PC-3 (cell line): Measurements from ENCODE around the gene COX5A. TPM values are rescaled to one million over a fixed set of nuclear protein-coding genes. Genes with fewer than 3 reads are reported as not detected.

Experiments
- ATAC-seq: fragments of 200-7000 bp; cut with Tn5 transposase; 2 replicates; pipeline ENCODE4 v1.9.1; 2020; ENCODE audit warnings: mild to moderate bottlenecking, moderate library complexity
- BruUV-seq: library from RNA; stranded (reverse); fragments of 400-500 nt; replicated peaks from 2 replicates; lab custom pipeline; 2021; lab: Mats Ljungman, UMichigan
- CTCF ChIA-PET: fragments of 300-600 bp; sonication (Branson Sonifier 250); formaldehyde crosslinking; loops from one replicate; lab custom pipeline; 2022; ENCODE audit warnings: antibody characterized with exemption; lab: Charles Lee
- POLR2A ChIA-PET: fragments of 300-600 bp; sonication (Branson Sonifier 250); formaldehyde crosslinking; loops from one replicate; lab custom pipeline; 2022; ENCODE audit warnings: antibody characterized with exemption; ENCODE audit not compliant: unreplicated experiment; lab: Charles Lee
- DNase-seq: peaks from one replicate; pipeline ENCODE4 v3.0.0-alpha.2; 2015
- H2AFZ ChIP-seq: fragments of 300-600 bp; sonication (generic); 2 replicates; pipeline ENCODE4 v1.6.0; 2016; ENCODE audit warnings: antibody characterized with exemption, low read length
- H3F3A ChIP-seq: fragments of 300-600 bp; sonication (generic); one replicate; pipeline ENCODE4 v1.6.0; 2017; ENCODE audit warnings: antibody characterized with exemption, low read length, control low read depth, mild to moderate bottlenecking; ENCODE audit not compliant: unreplicated experiment
- H3K27ac ChIP-seq: fragments of 300-600 bp; sonication (generic); 2 replicates; pipeline ENCODE4 v1.5.1; 2016; ENCODE audit warnings: mild to moderate bottlenecking, low read length
- H3K27me3 ChIP-seq: fragments of 300-600 bp; sonication (generic); 2 replicates; pipeline ENCODE4 v1.6.1; 2016; ENCODE audit warnings: low read length, mixed read lengths
- H3K36me3 ChIP-seq: fragments of 300-600 bp; sonication (generic); 2 replicates; pipeline ENCODE4 v1.6.1; 2016; ENCODE audit warnings: low read depth, mixed run types, low read length, mixed read lengths
- H3K4me1 ChIP-seq: fragments of 300-600 bp; sonication (generic); 2 replicates; pipeline ENCODE4 v1.5.1; 2016; ENCODE audit warnings: low read length; ENCODE audit not compliant: insufficient read depth
- H3K4me2 ChIP-seq: fragments of 300-600 bp; sonication (generic); 2 replicates; pipeline ENCODE4 v1.6.0; 2016; ENCODE audit warnings: low read length
- H3K4me3 ChIP-seq: fragments of 300-600 bp; sonication (generic); 2 replicates; pipeline ENCODE4 v1.5.1; 2016; ENCODE audit warnings: mild to moderate bottlenecking, low read length, mixed read lengths
- H3K79me2 ChIP-seq: fragments of 300-600 bp; sonication (generic); 2 replicates; pipeline ENCODE4 v1.6.1; 2017; ENCODE audit warnings: low read length, mixed read lengths
- H3K9ac ChIP-seq: fragments of 300-600 bp; sonication (generic); 2 replicates; pipeline ENCODE4 v1.6.0; 2016; ENCODE audit warnings: mild to moderate bottlenecking, low read length
- H3K9me2 ChIP-seq: fragments of 300-600 bp; sonication (generic); replicated peaks from 2 replicates; pipeline ENCODE4 v1.6.1; 2016; ENCODE audit warnings: mixed run types, low read length, mixed read lengths
- H3K9me3 ChIP-seq: fragments of 300-600 bp; sonication (generic); 2 replicates; pipeline ENCODE4 v1.6.1; 2016; ENCODE audit warnings: low read length, mixed read lengths
- H4K20me1 ChIP-seq: fragments of 300-600 bp; sonication (generic); 2 replicates; pipeline ENCODE4 v1.6.1; 2016; ENCODE audit warnings: low read length, mixed read lengths
- EZH2 ChIP-seq: fragments of 300-600 bp; sonication (generic); IDR thresholded peaks from one replicate; pipeline ENCODE4 v1.6.1; 2017; ENCODE audit warnings: antibody characterized with exemption, mild to moderate bottlenecking, low read length; ENCODE audit not compliant: unreplicated experiment
- EZH2phosphoT487 ChIP-seq: fragments of 300-600 bp; sonication (generic); IDR thresholded peaks from 2 replicates; pipeline ENCODE4 v1.6.1; 2018; ENCODE audit warnings: mild to moderate bottlenecking, antibody characterized with exemption, low read length, borderline replicate concordance
- intact Hi-C: fragments of 100-400 bp; cut with micrococcal nuclease; formaldehyde crosslinking; loops from 2 replicates; pipeline ENCODE4 v1.9.0; 2023
- total RNA-seq: library from RNA; depleted of rRNA; stranded (reverse); fragments of >200 nt; gene quantifications from 2 replicates; pipeline ENCODE4 v1.2.3, GENCODE V29; 2014
- TF ChIP-seq, protein P1 (sequence below): fragments of 300-600 bp; sonication (generic); conservative IDR thresholded peaks from 2 replicates; pipeline ENCODE4 v1.5.1; 2017; ENCODE audit warnings: antibody characterized with exemption, low read depth, mild to moderate bottlenecking, low read length

COX5A gene
- total RNA-seq, 1 experiment from 2014 or later: 145 TPM

DNA sequence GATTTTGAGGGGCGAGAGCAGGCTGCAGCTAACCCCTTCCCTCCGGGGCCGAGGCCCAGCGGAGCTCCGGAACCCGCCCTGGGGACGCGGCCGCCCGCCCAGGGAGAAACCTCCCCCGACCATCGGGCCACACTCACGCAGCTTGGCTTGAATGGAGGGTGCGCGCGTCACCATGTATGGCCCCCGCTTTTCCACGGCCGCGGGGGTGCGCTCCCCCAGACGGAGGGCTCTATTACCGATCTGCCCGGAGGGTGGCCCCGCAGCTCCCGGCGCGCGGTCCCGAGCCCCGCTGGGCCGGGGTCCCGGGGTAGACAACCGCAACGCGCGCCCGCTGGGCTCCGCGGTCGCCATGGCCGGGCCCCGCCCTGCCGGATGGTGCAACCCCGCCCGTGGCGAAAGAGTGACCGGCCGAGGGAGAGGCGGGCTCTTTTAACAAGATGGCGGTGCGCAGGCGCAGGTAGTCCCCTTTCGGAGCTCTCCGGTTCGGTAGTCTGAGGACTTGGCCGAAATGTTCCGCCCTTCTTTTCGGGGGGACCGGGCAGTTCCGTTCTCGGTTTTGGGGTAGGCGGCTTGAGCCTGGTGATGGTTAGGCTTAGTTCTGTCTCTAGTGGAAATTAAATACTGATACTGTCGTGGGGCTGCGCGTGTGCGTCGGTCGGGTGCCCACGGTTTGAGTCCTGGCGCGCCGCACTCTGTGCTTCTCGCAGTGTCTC is 31.3 kb downstream of the COX5A start, which contains the start of gene FAM219B:
Gene FAM219B (minus strand): TSS at position 402 of the 713 bp plus-strand sequence. CDS start 51 bp downstream, at position 351.
- ChIA-PET POLR2A (interaction anchor here (0.6 kb wide), 2 partner anchors 27 to 29 kb away, joined by 3 read pairs; no protein-coding TSS in a partner anchor), CTCF (interaction anchor here (0.6 kb wide), 1 partner anchor 222 kb away, joined by 3 read pairs; no protein-coding TSS in a partner anchor)
- Histone ChIP-seq H4K20me1 (no peaks in the 10 kb centered on the region), H3K4me1 (peaks cover 23% of the 10 kb centered on the region), H3K9me3 (no peaks in the 10 kb centered on the region), H3K9ac (peak within 1 kb of the TSS; percentile 90), H3K79me2 (peaks cover 21% of the 10 kb centered on the region), H3K36me3 (peaks cover 4% of the 10 kb centered on the region; the same call in 1 of the 2 replicates), H3F3A (peaks cover 4% of the 10 kb centered on the region), H3K4me2 (peak within 1 kb of the TSS; percentile 86), H3K4me3 (peak within 1 kb of the TSS; percentile 92), H2AFZ (peak within 1 kb of the TSS; percentile 100), H3K27me3 (no peaks in the 10 kb centered on the region), H3K9me2 (no peaks in the 10 kb centered on the region), H3K27ac (peak within 1 kb of the TSS; percentile 58)
- intact Hi-C loops: loop anchor here (10.0 kb wide), 1 partner anchor 62 kb away; the partner anchor contains the start of gene ULK3
- DNase-seq (peak; percentile 83), ATAC-seq (peak; percentile 86)
- TF ChIP-seq, protein P1, sequence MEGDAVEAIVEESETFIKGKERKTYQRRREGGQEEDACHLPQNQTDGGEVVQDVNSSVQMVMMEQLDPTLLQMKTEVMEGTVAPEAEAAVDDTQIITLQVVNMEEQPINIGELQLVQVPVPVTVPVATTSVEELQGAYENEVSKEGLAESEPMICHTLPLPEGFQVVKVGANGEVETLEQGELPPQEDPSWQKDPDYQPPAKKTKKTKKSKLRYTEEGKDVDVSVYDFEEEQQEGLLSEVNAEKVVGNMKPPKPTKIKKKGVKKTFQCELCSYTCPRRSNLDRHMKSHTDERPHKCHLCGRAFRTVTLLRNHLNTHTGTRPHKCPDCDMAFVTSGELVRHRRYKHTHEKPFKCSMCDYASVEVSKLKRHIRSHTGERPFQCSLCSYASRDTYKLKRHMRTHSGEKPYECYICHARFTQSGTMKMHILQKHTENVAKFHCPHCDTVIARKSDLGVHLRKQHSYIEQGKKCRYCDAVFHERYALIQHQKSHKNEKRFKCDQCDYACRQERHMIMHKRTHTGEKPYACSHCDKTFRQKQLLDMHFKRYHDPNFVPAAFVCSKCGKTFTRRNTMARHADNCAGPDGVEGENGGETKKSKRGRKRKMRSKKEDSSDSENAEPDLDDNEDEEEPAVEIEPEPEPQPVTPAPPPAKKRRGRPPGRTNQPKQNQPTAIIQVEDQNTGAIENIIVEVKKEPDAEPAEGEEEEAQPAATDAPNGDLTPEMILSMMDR: no peak
- TF ChIP-seq EZH2phosphoT487 (no peak), EZH2 (no peak)
- no TSS peak for BruUV-seq

DNA sequence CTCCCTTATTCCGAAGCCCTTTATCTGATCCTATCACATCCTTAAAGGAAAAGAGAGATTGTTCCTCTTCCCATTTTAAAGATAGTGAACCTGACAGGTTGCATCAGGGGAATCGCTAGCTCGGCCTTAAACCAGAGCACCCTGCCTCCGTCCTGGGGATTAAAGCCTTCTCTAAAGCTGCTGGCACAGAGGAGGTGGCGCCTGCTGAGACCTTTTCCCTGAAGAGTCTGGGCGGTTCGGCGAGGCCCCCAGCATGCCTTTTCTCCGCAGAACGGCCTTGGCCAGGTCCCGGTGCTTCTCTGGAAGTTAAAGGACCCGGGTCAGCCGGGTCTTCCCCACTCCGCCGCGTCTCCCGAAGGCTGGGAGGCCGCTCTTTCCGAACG is 31.8 kb downstream of the COX5A start:
- Histone ChIP-seq H3K9me3 (no peaks in the 10 kb centered on the region), H3F3A (peaks cover 4% of the 10 kb centered on the region), H3K4me2 (peak overlapping the region; percentile 86), H3K9ac (peak overlapping the region; percentile 90), H3K36me3 (peaks cover 4% of the 10 kb centered on the region; the same call in 1 of the 2 replicates), H3K27me3 (no peaks in the 10 kb centered on the region), H3K4me1 (peaks cover 23% of the 10 kb centered on the region), H2AFZ (peak overlapping the region; percentile 100), H4K20me1 (no peaks in the 10 kb centered on the region), H3K79me2 (peaks cover 21% of the 10 kb centered on the region), H3K4me3 (peak overlapping the region; percentile 92), H3K9me2 (no peaks in the 10 kb centered on the region), H3K27ac (peak overlapping the region; percentile 58)
- ATAC-seq (peak; percentile 42), DNase-seq (peak; percentile 24)
- ChIA-PET POLR2A (interaction anchor here (0.6 kb wide), 1 partner anchor 27 kb away, joined by 3 read pairs; no protein-coding TSS in a partner anchor), CTCF (no interaction called here)
- intact Hi-C loops: loop anchor here (10.0 kb wide), 1 partner anchor 61 kb away; the partner anchor contains the start of gene ULK3
- BruUV-seq: TSS peak; percentile 41
- no peak for TF ChIP-seq EZH2phosphoT487
- TF ChIP-seq EZH2: no peak
- TF ChIP-seq, protein P1: no peak
